Mammary epithelial cell (primary cell): Measurements from ENCODE around the gene DCLRE1B.

Experiments
- EZH2 ChIP-seq: IDR thresholded peaks from 2 replicates; pipeline ENCODE4 v1.6.1; 2012; ENCODE audit warnings: low read length, inconsistent platforms, borderline replicate concordance
- TF ChIP-seq, protein P1 (sequence below), 2 donors: IDR thresholded peaks in 1 of 2; conservative IDR thresholded peaks in 1 of 2; 2 replicates each; pipeline ENCODE4 v1.5.1; 2011 to 2012; ENCODE audit warnings: inconsistent platforms in 2 of 2, low read length in 2 of 2, mild to moderate bottlenecking in 2 of 2, control low read depth in 1 of 2, low read depth in 1 of 2; ENCODE audit not compliant: insufficient read depth in 1 of 2; ENCODE audit errors: extremely low read depth in 1 of 2

DNA sequence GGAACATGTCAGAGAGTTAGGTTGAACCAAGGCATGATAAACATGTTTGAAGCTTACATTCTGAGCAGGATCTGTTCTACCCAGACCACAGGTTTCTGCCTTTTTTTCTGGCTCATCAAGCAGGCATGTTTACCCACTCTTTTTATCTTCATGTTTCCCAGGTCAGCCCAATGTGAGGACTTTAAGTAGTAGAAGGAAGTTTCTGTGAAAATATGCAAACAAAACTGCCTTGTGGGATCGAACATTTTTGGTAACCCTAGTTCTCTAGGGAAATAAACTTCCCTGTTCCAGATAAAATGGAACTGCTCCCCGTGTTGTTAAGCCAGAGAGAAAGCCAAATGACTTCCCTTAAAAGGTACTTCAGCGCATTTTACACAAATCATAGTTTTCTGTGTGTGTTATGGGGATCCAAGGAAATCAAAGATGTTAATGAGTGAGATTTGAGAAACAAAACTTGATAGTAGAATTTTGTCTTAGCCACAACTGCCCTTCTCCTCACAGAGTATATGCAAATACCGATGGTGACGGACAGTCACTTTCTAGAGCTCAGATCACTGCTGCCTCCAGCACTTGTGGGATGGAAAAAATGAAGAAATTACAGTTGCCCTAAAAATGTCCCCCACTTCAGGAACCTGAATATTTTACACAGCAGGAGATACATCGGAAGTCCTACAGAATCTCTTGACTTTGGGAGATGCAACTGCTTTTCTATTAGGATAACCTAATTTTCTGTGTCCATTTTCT is 23.2 kb downstream of the DCLRE1B start:
- TF ChIP-seq, protein P1, sequence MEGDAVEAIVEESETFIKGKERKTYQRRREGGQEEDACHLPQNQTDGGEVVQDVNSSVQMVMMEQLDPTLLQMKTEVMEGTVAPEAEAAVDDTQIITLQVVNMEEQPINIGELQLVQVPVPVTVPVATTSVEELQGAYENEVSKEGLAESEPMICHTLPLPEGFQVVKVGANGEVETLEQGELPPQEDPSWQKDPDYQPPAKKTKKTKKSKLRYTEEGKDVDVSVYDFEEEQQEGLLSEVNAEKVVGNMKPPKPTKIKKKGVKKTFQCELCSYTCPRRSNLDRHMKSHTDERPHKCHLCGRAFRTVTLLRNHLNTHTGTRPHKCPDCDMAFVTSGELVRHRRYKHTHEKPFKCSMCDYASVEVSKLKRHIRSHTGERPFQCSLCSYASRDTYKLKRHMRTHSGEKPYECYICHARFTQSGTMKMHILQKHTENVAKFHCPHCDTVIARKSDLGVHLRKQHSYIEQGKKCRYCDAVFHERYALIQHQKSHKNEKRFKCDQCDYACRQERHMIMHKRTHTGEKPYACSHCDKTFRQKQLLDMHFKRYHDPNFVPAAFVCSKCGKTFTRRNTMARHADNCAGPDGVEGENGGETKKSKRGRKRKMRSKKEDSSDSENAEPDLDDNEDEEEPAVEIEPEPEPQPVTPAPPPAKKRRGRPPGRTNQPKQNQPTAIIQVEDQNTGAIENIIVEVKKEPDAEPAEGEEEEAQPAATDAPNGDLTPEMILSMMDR (conservative IDR thresholded peaks at IDR 0.05 in 1 of 2, IDR thresholded peaks at IDR 0.05 in 1 of 2; ENCODE audit: extremely low read depth in 1 of 2, insufficient read depth in 1 of 2, low read depth in 1 of 2, low read length in 2 of 2) = no peak
- TF ChIP-seq EZH2 = no peak
